ENCODE data around the gene NHLRC4. TPM values are rescaled to one million over a fixed set of nuclear protein-coding genes. Genes with fewer than 3 reads are reported as not detected.

The NHLRC4 gene
- polyA plus RNA-seq, 3 donors: 0.29 to 0.57 (median 0.36) TPM

- no peak overlapping the region for H3K4me3 Mint-ChIP-seq
- peaks cover 2% of the 10 kb centered on the region for H3K4me1 Mint-ChIP-seq
- no peak overlapping the region for H2AFZ ChIP-seq (ENCODE audit: insufficient read depth, low read depth, low read length, poor library complexity, severe bottlenecking)
- 49% methylated on average over 2 of the region's 8 CpGs for WGBS (ENCODE audit: insufficient coverage)
- no peak overlapping the region for H3K9ac ChIP-seq (ENCODE audit: insufficient read depth, low read length, poor library complexity, severe bottlenecking)
- no peaks in the 10 kb centered on the region for H3K9me3 ChIP-seq (replicated peaks in 1 of 2; ENCODE audit: control insufficient read depth in 1 of 2, insufficient read depth in 1 of 2, low read length in 2 of 2)
- no peak overlapping the region for H3K4me3 ChIP-seq (replicated peaks in 1 of 3; ENCODE audit: low read depth in 2 of 3, low read length in 3 of 3)
- DNase-seq: no peak
- peaks cover 11 to 13% of the 10 kb centered on the region in 2 donors for H3K36me3 ChIP-seq (replicated peaks in 1 of 2; ENCODE audit: control insufficient read depth in 1 of 2, insufficient read depth in 2 of 2, low read length in 2 of 2)
- peaks cover 0 to 2% (median 0%) of the 10 kb centered on the region in 3 donors for H3K27me3 Mint-ChIP-seq (ENCODE audit: low read depth in 3 of 3)
- no peaks in the 10 kb centered on the region for H3K4me1 ChIP-seq (ENCODE audit: control insufficient read depth in 1 of 2, insufficient read depth in 2 of 2, low read length in 2 of 2)
- peaks cover 2% of the 10 kb centered on the region for H3K79me2 ChIP-seq (ENCODE audit: insufficient read depth, low read length)
- H3K4me2 ChIP-seq (replicated peaks; ENCODE audit: extremely low read depth, low read length, poor library complexity, severe bottlenecking): no peak overlapping the region
- no peak for TF ChIP-seq CTCF (IDR thresholded peaks at IDR 0.05)
- no peak overlapping the region for H3K27ac ChIP-seq (ENCODE audit: low read depth in 1 of 2, low read length in 2 of 2)
- H3K9me3 Mint-ChIP-seq: no peaks in the 10 kb centered on the region
- H3K27ac Mint-ChIP-seq: peak overlapping the region in 1 of 7 donors; percentile 57
- no peaks in the 10 kb centered on the region for H4K20me1 ChIP-seq (ENCODE audit: insufficient read depth, low read length)
- intact Hi-C loops (cut with micrococcal nuclease): loop anchor here (5.0 kb wide), 2 partner anchors 35 to 85 kb away; no protein-coding TSS in a partner anchor
- peaks cover 3 to 8% of the 10 kb centered on the region in 2 donors for H3K36me3 Mint-ChIP-seq
- H3K27me3 ChIP-seq (ENCODE audit: control insufficient read depth in 2 of 2, insufficient read depth in 2 of 2, low read length in 2 of 2): no peaks in the 10 kb centered on the region
Observed at GRCh38 chr16:576823-577201, 10.0 kb downstream of the NHLRC4 start.

- H2AFZ ChIP-seq (ENCODE audit: insufficient read depth, low read depth, low read length, poor library complexity, severe bottlenecking): no peak overlapping the region
- 97% methylated on average over 11 of the region's 13 CpGs for WGBS (ENCODE audit: insufficient coverage)
- no peak for DNase-seq
- Mint-ChIP-seq H3K4me1 (peaks cover 2% of the 10 kb centered on the region), H3K4me3 (no peak overlapping the region), H3K27me3 (ENCODE audit: low read depth in 3 of 3) (no peaks in the 10 kb centered on the region), H3K36me3 (peaks cover 0 to 5% of the 10 kb centered on the region in 2 donors), H3K27ac (no peak overlapping the region), H3K9me3 (no peaks in the 10 kb centered on the region)
- no peaks in the 10 kb centered on the region for H3K27me3 ChIP-seq (ENCODE audit: control insufficient read depth in 2 of 2, insufficient read depth in 2 of 2, low read length in 2 of 2)
- no peak for TF ChIP-seq CTCF (IDR thresholded peaks at IDR 0.05)
- no peak overlapping the region for H3K9ac ChIP-seq (ENCODE audit: insufficient read depth, low read length, poor library complexity, severe bottlenecking)
- H3K79me2 ChIP-seq (ENCODE audit: insufficient read depth, low read length): no peaks in the 10 kb centered on the region
- no peak overlapping the region for H3K4me3 ChIP-seq (replicated peaks in 1 of 3; ENCODE audit: low read depth in 2 of 3, low read length in 3 of 3)
- H3K4me2 ChIP-seq (replicated peaks; ENCODE audit: extremely low read depth, low read length, poor library complexity, severe bottlenecking): no peak overlapping the region
- H3K27ac ChIP-seq (ENCODE audit: low read depth in 1 of 2, low read length in 2 of 2): no peak overlapping the region
- intact Hi-C loops (cut with micrococcal nuclease): loop anchor here (2.0 to 5.0 kb wide), 3 partner anchors 33 to 85 kb away; no protein-coding TSS in a partner anchor
- no peaks in the 10 kb centered on the region for H4K20me1 ChIP-seq (ENCODE audit: insufficient read depth, low read length)
- H3K9me3 ChIP-seq (replicated peaks in 1 of 2; ENCODE audit: control insufficient read depth in 1 of 2, insufficient read depth in 1 of 2, low read length in 2 of 2): no peaks in the 10 kb centered on the region
- no peaks in the 10 kb centered on the region for H3K4me1 ChIP-seq (ENCODE audit: control insufficient read depth in 1 of 2, insufficient read depth in 2 of 2, low read length in 2 of 2)
- H3K36me3 ChIP-seq (replicated peaks in 1 of 2; ENCODE audit: control insufficient read depth in 1 of 2, insufficient read depth in 2 of 2, low read length in 2 of 2): peaks cover 11 to 13% of the 10 kb centered on the region in 2 donors
Observed at GRCh38 chr16:577796-578195, 11.0 kb downstream of the NHLRC4 start.

Data from CD14-positive monocyte (primary cell).